Mucosa of rectum (tissue), 2 donors: ENCODE data around the gene FHOD1.
A peak's percentile ranks its signal among the peaks of the same experiment; 100 is the strongest.

Experiments
- H3K27ac ChIP-seq, 2 donors: one replicate each; pipeline ENCODE4 v1.7.0; 2013; ENCODE audit warnings: inconsistent platforms in 2 of 2, low read depth in 2 of 2, low read length in 2 of 2
- H3K27me3 ChIP-seq, 2 donors: one replicate each; pipeline ENCODE4 v1.7.0; 2013; ENCODE audit warnings: low read length in 2 of 2; ENCODE audit not compliant: control insufficient read depth in 2 of 2, insufficient read depth in 2 of 2
- H3K36me3 ChIP-seq, 2 donors: one replicate each; pipeline ENCODE4 v1.7.0; 2013; ENCODE audit warnings: low read length in 2 of 2; ENCODE audit not compliant: control insufficient read depth in 2 of 2, insufficient read depth in 2 of 2
- H3K4me1 ChIP-seq, 2 donors: one replicate each; pipeline ENCODE4 v1.7.0; 2013; ENCODE audit warnings: low read length in 2 of 2, mild to moderate bottlenecking in 1 of 2; ENCODE audit not compliant: control insufficient read depth in 2 of 2, insufficient read depth in 2 of 2
- H3K4me3 ChIP-seq, 2 donors: one replicate each; pipeline ENCODE4 v1.7.0; 2013; ENCODE audit warnings: low read length in 2 of 2
- H3K9ac ChIP-seq, 2 donors: one replicate each; pipeline ENCODE4 v1.7.0; 2013; ENCODE audit warnings: low read length in 2 of 2, low read depth in 1 of 2, mild to moderate bottlenecking in 1 of 2
- H3K9me3 ChIP-seq, 2 donors: one replicate each; pipeline ENCODE4 v1.7.0; 2013; ENCODE audit warnings: low read length in 2 of 2; ENCODE audit not compliant: control insufficient read depth in 2 of 2
- donor health status: healthy.
- donor health status: Normal muscosa, but diverticular disease.

The FHOD1 gene

GRCh38 chr16:67206838-67207248 is 40.4 kb downstream of the FHOD1 start:
- Histone ChIP-seq H3K9me3 (no peaks in the 10 kb centered on the region), H3K27ac (no peak overlapping the region), H3K36me3 (peaks cover 16 to 21% of the 10 kb centered on the region in 2 donors), H3K9ac (no peak overlapping the region), H3K4me1 (no peaks in the 10 kb centered on the region), H3K27me3 (no peaks in the 10 kb centered on the region), H3K4me3 (no peak overlapping the region)

- H3K4me1 ChIP-seq, result no peaks in the 10 kb centered on the region
- peaks cover 21 to 26% of the 10 kb centered on the region in 2 donors for H3K36me3 ChIP-seq
- H3K4me3 ChIP-seq, result no peak overlapping the region
- H3K27ac ChIP-seq, result no peak overlapping the region
- no peak overlapping the region for H3K9ac ChIP-seq
- no peaks in the 10 kb centered on the region for H3K27me3 ChIP-seq
- H3K9me3 ChIP-seq, result no peaks in the 10 kb centered on the region
Measured at GRCh38 chr16:67206129-67206837, 41.0 kb downstream of the FHOD1 start.

DNA sequence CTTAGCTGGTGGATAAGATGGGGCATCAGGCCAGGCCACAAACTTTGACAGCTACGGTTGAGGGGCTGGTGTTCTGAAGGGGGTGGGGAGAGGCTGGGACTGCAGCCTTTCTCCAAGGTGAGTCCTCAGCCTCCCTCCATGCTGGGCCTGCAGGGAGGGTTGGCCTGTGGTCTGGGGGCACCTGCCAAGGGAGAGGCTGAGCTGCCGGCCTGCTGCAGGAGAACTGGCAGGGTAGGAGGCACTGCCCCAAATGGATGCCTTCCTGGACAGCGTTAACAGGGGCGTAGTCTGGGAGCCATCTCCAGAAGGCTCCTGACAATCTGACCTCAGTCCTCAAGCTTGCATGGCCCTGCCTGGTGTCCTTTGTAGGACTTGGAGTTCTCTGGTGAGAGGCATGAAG is 43.2 kb downstream of the FHOD1 start:
- Histone ChIP-seq H3K27ac (no peak overlapping the region), H3K4me3 (no peak overlapping the region), H3K9ac (no peak overlapping the region), H3K27me3 (no peaks in the 10 kb centered on the region), H3K36me3 (peaks cover 25 to 28% of the 10 kb centered on the region in 2 donors), H3K4me1 (peaks cover 0 to 4% of the 10 kb centered on the region in 2 donors), H3K9me3 (no peaks in the 10 kb centered on the region)

DNA sequence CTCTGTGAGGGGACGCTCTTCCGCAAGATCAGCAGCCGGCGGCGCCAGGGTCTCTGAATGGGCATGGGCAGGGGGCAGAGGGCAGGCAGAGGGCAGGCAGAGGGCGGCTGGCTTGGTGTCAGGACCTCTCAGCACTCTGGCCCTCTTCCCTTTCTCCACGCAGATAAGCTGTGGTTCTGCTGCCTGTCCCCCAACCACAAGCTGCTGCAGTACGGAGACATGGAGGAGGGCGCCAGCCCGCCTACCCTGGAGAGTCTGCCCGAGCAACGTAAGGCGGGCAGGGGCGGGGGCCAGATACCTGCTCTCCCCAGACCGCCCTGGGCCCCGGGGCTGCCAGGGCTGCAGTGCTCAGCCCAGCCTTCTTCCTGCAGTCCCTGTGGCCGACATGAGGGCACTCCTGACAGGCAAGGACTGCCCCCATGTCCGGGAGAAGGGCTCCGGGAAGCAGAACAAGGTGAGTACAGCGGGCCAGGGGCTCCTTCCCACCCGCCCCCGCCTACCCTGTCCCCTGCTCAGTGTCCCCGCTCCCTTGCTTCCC is 44.3 kb downstream of the FHOD1 start:
- no peak overlapping the region for H3K4me3 ChIP-seq
- H3K36me3 ChIP-seq, result peaks cover 29 to 30% of the 10 kb centered on the region in 2 donors
- H3K27me3 ChIP-seq, result no peaks in the 10 kb centered on the region
- H3K9ac ChIP-seq, result no peak overlapping the region
- H3K27ac ChIP-seq, result no peak overlapping the region
- peaks cover 7 to 12% of the 10 kb centered on the region in 2 donors for H3K4me1 ChIP-seq
- H3K9me3 ChIP-seq, result no peaks in the 10 kb centered on the region

DNA sequence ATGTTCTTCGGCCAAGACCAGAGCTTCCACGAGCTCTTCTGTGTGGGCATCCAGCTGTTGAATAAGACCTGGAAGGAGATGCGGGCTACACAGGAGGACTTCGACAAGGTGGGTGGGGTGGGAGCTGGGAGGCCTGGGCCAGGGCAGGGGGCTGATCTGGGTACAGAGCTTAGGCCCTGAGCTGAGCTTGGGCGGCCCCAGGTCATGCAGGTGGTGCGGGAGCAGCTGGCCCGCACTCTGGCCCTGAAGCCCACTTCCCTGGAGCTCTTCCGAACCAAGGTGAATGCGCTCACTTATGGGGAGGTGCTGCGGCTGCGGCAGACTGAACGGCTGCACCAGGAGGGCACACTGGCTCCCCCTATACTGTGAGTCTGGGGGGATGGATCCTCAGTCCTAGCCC is 44.9 kb downstream of the FHOD1 start:
- no peak overlapping the region for H3K9ac ChIP-seq
- H3K36me3 ChIP-seq, result peaks cover 35 to 36% of the 10 kb centered on the region in 2 donors
- H3K4me3 ChIP-seq, result no peak overlapping the region

GRCh38 chr16:67201411-67202345 is 45.6 kb downstream of the FHOD1 start:
- H3K9ac ChIP-seq, result no peak overlapping the region
- H3K9me3 ChIP-seq, result no peaks in the 10 kb centered on the region
- H3K4me3 ChIP-seq, result no peak overlapping the region
- H3K27me3 ChIP-seq, result no peaks in the 10 kb centered on the region
- peaks cover 13 to 17% of the 10 kb centered on the region in 2 donors for H3K4me1 ChIP-seq
- peaks cover 42 to 43% of the 10 kb centered on the region in 2 donors for H3K36me3 ChIP-seq
- H3K27ac ChIP-seq, result no peak overlapping the region

More for the DNA sequence above, 44.9 kb downstream of the FHOD1 start:
- Histone ChIP-seq H3K27me3 (no peaks in the 10 kb centered on the region), H3K27ac (no peak overlapping the region), H3K4me1 (peaks cover 13 to 17% of the 10 kb centered on the region in 2 donors), H3K9me3 (no peaks in the 10 kb centered on the region)

GRCh38 chr16:67200491-67200890 is 46.8 kb downstream of the FHOD1 start:
- H3K27me3 ChIP-seq, result no peaks in the 10 kb centered on the region
- H3K9ac ChIP-seq, result peak overlapping the region in 1 of 2 donors; percentile 36
- no peaks in the 10 kb centered on the region for H3K9me3 ChIP-seq
- peaks cover 13 to 17% of the 10 kb centered on the region in 2 donors for H3K4me1 ChIP-seq
- H3K4me3 ChIP-seq, result peak overlapping the region in 1 of 2 donors; percentile 33
- H3K27ac ChIP-seq, result no peak overlapping the region
- H3K36me3 ChIP-seq, result peaks cover 53 to 55% of the 10 kb centered on the region in 2 donors

- Histone ChIP-seq H3K36me3 (peaks cover 60 to 62% of the 10 kb centered on the region in 2 donors), H3K27me3 (no peaks in the 10 kb centered on the region), H3K9ac (peak overlapping the region; percentile 41 to 50), H3K9me3 (no peaks in the 10 kb centered on the region), H3K27ac (peak overlapping the region; percentile 96 to 97), H3K4me3 (peak overlapping the region; percentile 65 to 68), H3K4me1 (peaks cover 13 to 17% of the 10 kb centered on the region in 2 donors)
Measured at GRCh38 chr16:67199808-67200198, 47.5 kb downstream of the FHOD1 start.

- H3K36me3 ChIP-seq, result peaks cover 64 to 66% of the 10 kb centered on the region in 2 donors
- H3K9me3 ChIP-seq, result no peaks in the 10 kb centered on the region
- peak within 1 kb of the TSS; percentile 96 to 97 for H3K27ac ChIP-seq
- no peaks in the 10 kb centered on the region for H3K27me3 ChIP-seq
- H3K4me3 ChIP-seq, result peak within 1 kb of the TSS; percentile 68 to 77
- peak within 1 kb of the TSS; percentile 81 to 88 for H3K9ac ChIP-seq
- H3K4me1 ChIP-seq, result peaks cover 13 to 17% of the 10 kb centered on the region in 2 donors
Measured at GRCh38 chr16:67199011-67199807, 48.1 kb downstream of the FHOD1 start, which contains the start of gene ELMO3. TSS of gene ELMO3 (plus strand) at chr16:67199131. CDS start at chr16:67199327, 196 bp downstream.
